GM19238 (cell line): ENCODE measurements around the gene CCDC70.

Experiments used
- DNase-seq: peaks from one replicate; pipeline ENCODE4 v3.0.0; 2011; ENCODE audit warnings: low spot score; ENCODE audit not compliant: insufficient read length

CCDC70 gene

DNA sequence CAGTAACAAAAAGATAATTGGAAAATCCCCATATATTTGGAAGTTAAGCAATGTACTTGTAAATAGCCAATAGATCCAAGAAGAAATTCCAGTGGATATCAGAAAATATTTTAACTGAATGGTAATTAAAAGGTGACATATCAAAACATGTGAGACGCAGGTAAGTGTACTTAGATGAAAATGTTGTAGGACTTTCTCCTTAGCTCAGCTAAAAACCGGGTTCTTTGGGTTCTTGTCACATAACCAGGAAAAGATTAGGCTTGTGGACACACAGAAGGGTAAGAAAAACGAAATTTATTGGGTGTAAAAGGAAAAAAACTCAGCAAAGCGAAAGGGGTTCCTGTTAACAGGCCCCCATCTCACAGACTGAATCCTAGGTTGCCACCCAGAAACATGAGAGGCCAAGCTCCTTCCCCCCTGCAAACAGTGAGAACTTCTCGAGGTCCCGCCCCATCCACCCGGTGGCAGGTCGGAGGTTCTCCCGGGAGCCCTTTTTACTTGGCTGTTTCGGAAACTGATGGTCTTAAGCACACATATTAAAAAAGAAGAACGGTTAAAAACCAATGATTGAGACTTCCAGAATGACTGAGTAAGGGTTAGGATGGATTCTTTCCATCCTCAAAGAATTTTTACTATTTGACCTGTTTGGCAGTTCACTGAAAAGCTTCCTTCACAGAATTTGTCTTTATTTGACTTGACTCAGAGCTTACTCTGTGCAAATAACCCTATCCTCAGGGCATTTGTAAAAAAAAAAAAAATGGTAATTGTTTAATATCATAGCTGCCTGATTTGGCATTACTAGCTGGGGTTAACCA lies 3.1 kb upstream of the CCDC70 start:
- no peak for DNase-seq

DNA sequence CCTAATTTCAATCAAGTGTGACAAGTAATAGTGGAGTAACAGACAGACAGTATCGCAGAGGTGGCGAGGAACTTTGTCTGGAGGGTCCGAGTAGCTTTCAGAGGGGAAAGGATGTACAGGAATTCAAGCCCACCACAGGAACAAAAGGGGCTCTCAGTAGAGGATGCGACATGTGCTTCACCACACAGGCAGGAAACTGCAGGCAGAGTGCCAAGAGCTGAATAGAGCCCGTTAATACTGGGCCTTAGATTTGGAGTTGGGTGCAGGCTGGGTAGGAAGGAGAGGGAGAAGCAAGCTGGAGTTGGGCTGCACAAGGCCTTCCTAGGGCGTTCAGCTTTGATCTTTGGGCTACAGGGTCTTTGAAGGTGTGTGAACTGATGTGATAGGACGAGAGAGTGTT lies 1.2 kb downstream of the CCDC70 start:
- DNase-seq, result no peak

DNA sequence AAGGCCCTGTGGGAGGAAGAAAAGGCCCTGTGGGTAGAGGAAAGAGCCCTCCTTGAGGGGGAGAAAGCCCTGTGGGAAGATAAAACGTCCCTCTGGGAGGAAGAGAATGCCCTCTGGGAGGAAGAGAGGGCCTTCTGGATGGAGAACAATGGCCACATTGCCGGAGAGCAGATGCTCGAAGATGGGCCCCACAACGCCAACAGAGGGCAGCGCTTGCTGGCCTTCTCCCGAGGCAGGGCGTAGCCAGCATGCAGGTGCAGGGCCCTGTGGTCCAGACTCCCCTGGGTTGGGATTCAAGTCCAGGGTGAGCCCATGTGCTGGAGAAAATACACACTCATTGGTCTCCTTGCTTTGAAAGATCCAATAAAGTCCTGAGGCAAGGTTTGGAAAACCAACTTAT lies 4.1 kb downstream of the CCDC70 start:
- DNase-seq, result no peak

DNA sequence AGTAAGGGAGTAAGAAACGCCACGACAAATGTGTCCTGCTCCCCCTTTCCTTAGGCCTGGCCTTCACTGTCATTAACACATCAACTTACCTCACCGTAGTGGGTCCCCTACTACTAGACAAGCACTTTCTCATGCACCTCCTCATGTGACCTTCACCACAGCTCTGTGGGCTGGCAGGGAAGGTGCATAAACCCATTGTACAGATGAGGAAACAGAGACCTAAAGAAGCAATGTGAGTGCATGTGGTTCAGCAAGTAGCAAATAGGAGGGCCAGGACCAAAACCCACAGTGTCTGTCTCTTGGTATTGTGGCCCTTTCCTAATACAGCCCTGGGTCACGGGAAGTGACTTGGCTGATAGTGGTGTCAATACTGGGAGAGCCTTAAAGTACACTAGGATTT lies 5.3 kb downstream of the CCDC70 start:
- no peak for DNase-seq

DNA sequence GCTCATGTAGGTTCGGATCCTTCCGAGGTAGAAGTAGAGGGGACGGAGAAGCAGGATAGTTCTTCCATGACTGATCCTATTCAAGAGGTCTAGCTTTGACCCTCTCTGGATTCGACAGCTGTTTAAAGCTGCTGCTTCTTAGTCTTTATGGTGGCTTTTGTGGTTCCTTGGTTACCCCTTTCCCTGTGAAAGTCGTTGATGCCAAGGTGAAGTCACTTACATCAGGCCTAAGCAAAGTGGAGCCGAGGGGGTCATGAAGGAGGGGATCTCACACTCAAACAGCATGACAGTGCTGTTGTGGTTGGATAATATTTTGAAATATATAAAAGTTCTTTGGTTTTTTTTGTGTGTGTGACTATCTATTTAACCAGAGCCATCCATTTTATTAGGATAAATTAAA lies 8.1 kb downstream of the CCDC70 start:
- DNase-seq, result no peak

DNA sequence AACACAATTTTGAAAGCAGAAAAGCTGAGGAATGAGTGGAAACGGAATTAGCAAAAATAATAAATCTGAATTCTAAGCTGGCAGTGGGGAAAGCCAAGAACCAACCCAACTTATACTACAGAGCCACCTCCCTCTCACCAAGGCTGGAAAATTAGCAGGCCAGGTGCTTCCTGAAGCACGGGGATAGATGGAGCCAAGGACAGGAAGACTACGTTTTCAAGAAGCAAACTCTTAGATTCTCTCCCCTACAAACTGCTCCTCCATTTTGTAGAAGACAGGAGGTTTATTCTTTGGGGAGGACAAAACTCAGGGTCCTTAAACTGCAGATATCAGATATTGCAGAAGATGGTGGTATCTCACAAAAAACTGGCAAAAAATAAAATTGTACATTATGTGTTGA lies 8.8 kb downstream of the CCDC70 start:
- no peak for DNase-seq

DNA sequence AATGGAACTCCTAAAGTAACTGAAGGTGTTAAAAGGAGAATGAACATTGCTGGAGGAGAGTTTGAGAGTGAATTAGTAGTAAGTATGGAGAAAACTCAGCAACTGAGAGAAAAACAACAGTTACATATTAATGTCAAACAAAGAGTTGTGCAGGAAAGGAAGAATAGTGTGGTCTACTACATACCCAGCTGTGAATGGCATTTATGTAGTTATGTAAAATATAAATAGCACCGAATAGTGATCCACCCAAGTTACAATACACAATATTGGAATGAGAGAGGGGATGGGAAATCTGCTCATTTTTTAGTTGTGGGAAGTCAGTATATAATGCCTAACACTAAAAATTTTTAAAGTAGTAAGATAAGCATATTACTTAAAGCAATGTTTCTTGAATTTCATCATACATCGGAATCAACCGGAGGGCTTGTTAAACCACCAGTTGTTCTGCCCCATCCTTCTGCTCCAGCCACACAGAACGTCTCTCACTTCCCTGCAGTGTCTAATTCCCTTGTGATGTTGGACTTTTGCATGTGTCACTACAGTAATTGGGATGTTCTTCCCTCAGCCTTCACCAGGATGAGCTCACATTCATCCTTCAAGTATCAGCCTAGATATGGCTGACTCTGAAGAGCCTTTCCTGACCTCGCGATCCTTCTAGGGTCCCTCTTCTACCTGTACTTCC lies 11.5 kb downstream of the CCDC70 start:
- no peak for DNase-seq

DNA sequence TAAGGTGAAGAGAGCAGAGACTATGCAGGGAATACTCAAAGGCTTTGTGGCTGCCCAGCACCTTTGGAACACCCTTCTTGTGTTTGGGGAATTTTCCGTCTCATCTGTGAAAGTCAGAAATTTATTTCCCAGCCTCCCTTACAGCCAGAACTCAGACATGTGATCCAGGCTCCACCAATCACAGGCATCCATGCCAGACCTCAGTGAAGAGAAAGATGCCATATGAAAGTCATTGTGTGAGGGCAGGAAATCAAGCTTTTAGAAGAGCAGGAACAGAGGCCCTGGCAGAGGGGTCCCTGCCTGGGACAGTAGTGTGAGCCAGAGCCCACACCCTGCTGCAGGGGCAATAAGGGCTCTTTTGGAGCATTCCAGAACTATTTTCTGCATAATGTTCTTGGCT lies 12.1 kb downstream of the CCDC70 start:
- no peak for DNase-seq

DNA sequence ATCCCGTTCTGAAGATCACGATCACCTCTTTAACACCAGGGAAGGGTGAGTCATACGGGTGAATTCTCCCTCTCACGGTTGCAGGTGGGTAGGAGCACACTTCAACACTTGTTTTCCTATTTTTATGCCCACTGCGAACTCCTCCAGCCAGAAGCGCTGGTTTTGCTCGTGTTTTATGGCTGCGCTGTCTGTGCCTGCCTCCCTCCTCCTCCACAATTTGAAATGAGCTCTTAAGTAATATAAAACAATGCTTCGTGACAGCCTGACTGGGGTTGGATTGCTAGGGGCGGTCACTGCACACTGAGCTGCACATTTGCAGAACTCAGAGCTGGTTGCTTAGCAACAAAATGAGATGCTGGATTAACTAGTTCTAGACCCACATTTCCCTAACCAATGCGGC lies 12.9 kb downstream of the CCDC70 start:
- no peak for DNase-seq

DNA sequence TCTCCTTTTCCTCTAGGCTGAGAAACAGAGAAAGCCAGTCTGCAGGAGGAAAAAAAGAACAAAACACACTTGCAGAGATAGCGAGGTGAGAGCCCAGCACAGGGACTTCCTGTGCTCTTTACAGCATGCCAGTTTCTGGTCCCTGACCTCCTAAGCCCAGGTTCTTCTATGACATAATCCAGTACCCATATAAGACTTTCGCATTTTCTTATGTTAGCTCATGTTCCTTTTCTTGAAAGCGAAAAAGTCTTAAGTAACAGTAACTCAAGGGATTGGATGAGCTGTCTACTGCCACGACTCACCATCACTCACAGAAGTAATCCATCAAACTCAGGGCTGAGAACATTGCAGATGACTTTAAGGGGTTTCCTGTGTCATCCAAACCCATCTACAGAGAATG lies 17.4 kb downstream of the CCDC70 start:
- DNase-seq, result no peak

DNA sequence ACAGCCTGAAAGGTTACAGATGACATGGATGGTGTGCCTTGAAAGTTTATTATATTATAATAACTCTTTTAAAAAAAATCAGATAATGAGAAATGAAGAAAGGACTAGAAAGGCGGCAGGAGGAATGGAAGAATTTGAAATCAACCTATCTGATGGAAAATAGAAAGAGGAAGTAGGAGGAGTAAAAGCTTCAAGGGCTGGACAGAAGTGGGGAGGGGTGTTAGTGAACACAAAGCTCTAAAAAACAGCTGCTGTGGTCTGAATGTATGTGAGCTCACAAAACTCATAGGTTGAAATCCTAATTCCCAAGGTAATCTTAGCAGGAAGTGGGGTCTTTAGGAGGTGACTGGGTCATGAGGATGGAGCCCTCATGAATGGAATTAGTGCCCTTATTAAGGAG lies 19.5 kb downstream of the CCDC70 start:
- DNase-seq, result no peak

DNA sequence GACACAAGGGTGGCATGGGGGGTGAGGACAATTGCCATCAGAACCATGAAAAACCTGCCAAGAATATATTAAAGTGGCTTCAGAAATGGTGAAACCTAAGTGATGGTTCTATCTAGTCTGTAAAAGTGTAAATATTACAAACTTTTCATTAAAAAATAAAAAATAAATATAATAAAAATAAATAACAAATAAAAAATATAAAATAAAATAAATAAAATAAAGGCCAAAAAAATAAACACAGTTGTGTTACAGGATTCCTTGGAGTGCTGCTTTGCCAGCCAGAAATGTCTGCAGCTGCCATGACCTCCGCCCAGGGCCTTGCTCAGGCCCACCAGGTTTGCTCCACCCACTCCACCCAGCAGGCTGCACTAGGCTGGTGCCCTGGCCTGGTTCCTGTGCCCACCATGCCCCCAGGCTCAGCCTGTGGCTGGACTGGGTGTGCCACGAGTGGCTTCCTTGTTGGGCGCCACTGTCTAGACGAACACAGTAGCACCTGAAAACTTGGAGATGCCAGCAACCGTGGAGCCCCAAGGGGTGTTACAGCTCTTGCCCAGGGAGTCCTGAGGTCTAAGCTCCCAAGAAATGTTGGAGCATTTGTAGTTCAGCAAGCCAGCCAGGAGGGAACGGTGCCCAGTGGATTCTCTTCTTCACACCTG lies 20.9 kb downstream of the CCDC70 start:
- DNase-seq, result no peak

DNA sequence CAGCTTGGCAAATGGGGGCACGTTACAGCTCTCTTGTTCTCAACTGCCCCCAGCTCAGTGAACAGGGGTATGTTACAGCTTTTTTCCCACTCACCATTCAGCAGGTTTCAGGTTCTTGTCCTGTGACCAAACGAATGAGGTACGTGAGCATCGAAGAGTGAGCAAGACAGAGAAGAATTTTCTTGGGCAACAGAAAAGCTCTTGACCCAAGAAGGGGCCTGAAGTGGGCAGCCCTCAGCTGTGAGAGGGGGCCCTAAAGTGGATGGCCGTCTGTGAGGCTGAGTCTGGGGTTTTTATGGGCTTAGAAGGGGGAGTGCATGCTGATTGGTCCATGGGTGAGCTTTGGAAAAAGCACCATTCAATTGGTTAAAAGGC lies 21.4 kb downstream of the CCDC70 start:
- DNase-seq, result no peak

DNA sequence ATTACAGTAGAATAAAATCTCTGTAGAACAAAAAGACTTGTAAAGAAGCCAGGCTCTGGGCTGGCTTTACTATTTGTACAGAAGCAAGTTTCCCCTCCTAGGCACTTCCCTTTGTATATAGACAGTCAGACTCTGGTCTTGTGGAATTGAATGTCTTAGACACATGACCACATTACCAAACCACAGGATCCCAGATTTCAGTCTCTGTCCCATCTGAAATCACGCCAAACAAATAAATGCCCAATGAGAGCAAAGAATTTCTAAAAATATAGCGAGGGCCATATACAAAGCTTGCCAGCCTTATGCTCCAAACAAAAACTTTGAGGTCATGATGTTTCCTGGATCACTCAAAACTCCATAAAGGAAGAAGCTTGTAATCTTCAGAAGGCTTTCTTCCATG lies 23.9 kb downstream of the CCDC70 start:
- DNase-seq, result no peak

DNA sequence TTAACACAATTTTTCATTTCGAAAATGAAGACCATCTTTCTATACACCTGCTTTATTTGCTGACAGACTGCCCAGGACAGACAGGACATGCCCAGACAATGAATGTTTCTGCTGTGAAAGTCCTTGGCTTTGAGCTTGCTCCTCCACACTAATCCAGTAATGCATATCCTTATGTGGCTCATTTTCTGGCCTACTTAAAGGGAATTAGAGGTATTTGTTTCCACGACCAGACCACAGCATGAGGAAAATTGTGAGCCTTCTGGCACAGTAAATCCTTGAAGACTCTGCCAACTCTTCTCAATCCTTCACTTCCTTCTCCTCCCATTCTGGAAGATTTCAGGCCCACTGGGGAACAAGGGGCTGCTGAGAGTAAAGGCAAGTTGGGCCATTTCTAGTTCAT lies 25.7 kb downstream of the CCDC70 start:
- no peak for DNase-seq

DNA sequence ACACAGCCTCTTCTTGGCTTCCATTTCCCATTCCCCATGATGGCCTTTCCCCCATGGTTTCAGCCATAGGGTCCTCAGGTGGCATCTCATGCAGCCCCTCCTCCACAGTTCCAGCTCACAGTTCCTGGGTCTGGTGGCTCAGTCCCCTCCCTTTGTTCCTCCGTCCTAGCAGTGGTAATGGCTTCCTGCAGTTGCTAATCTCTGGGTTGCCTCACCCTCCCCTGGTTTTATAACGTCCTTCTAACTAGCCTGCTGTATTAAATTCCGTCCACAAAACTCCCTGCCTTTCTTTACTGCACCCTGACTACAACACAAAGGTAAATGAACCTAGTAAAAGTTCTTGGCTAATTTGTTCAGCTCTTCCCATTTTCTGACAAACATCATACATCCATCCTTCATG lies 30.9 kb downstream of the CCDC70 start:
- no peak for DNase-seq

DNA sequence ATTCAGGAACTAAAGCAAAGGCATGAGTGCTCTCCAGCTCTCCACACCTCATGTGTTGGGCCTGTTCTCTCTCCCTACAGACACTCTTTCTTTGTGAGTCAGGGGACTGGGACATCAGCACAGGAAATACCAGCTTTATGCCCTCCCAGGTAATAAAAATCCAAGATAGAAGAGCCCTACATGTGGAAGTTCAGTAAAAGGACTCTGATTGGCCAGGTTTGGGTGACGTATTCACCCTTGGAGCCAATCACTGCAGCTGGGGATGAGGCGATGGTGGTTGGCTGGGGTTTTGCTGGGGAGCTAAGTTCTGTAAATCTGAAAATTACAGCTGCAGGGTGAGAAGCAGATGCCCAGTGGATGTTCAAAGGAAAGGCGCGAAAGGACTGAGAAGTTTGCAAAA lies 32.5 kb downstream of the CCDC70 start:
- no peak for DNase-seq

DNA sequence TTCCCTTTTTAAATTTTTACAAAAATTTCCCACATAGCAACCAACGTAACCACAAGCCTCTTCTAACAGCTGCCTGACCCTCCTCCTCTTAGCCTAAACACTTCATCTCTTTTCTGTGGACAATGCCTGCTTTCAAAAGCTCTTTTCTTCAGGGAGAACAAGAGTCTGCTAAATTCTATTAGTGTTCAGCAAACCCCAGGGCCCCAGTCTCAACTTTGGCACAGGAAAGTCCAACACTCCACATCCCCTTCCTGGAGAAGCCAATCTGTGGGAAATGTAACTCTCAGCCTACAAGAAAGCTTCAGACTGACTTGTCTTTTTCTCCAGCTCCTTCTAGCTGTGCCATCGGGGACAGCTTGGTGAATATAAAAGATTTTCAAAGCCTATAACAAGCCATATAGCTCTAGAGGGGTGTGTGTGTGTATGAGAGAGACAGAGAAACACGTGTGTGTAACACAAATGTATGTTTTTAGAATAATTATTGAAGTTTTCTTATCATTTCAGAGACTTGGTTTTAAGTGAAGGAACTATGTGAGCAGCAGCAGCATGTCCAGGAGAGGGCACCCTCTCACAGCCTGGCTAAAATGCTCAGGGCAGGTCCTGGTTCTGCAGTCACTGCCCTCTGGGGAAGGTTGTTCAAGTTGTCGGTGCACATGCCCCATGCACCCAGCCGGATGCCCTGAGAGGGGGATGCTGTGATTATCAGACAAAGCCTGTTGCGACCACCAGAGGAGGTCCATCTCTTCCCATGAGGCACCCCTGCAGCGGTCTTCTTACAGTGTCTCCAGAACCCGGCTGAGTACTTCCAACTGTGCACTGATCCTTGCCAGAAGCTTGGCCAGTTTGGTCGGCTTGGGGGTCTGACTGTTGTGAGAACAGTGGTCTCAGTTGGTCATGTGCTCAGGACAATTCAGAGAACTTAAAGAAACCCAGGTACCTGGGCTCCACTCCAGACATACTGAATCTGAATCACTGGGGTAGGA lies 34.4 kb downstream of the CCDC70 start:
- DNase-seq, result peak; percentile 30

DNA sequence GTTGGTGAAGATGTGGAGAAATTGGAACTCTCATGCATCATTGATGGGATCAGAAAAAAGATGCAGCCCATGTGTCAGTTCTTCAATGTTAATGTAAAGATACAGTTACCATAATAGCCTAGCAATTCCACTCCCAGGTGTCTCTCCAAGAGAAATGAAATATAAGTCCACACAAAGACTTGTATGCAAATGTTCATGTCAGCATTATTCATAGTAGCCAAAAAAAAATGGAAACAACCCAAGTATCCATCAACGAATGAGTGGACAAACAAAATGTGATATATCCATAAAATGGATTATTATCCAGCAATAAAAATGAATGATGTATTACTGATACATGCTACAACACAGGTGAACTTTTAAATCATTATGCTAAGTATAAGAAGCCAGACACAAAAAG lies 38.7 kb downstream of the CCDC70 start:
- no peak for DNase-seq

DNA sequence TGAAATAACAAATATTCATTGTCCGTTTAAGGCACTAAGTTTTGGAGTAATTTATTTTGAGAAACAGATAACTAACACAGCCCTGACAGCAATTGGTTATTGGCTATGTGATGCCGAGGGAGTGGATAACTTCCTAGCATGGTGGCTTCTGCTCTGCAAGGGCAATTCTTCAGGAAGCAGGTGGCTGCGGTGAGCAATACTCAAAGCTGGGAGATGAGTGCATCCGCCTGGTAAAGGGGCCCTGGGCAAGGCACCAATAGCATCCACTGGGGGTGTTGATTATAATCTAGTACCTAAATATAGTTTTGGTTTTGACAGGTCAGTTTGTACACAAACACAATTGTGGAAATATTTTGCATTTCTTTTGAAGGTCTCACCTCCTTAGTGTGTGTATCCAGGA lies 41.0 kb downstream of the CCDC70 start:
- no peak for DNase-seq

DNA sequence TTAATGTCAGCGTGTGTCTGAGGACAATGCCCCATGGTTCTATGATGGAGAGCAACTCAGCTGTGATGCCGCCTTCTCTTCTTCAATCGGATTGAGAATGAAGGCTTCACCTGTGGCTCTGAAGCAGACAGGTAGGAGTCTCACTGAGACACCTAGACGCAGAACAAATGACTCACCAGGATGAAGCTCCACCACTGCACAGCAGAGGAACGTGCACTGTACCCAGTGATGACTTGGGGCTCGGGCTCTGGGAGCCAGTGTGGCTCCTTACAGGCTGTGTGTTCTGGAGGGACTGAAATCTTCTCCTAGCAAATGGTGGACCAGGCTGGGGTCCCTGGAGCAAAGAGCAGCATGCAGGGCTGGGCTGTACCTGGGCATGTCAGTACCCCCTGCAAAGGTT lies 44.0 kb downstream of the CCDC70 start:
- DNase-seq, result no peak

DNA sequence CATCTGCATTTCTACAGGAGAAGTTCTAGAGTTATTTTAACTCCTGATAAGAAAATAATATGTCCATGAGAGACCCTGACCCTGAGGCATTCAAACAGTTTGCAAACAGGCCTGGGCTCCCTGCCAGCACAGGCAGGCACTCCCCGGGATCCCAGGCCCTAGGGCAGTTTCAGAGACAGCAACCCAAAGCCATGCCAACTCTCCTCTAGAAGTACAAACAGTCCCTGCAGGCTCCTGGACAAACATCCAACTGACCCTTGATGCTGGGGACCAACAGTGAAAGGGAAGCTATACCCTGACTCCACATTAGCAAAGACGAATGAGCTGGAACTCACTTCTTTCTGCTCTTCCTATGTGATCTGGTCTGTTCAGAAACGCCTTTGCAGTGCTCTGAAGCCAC lies 44.8 kb downstream of the CCDC70 start:
- no peak for DNase-seq
